GM23338 (cell line): ENCODE results near the gene ONECUT3. TPM values are rescaled to one million over a fixed set of nuclear protein-coding genes. Genes with fewer than 3 reads are reported as not detected.
A peak's percentile ranks its signal among the peaks of the same experiment; 100 is the strongest.

Source experiments
- ATAC-seq: fragments of 200-7000 bp; cut with Tn5 transposase; 3 replicates; pipeline ENCODE4 v1.9.1; 2020
- DNase-seq: peaks from one replicate; pipeline ENCODE4 v3.0.0-alpha.2; 2015; ENCODE audit warnings: low spot score
- H2AFZ ChIP-seq: fragments of 200-600 bp; sonication (generic); 2 replicates; pipeline ENCODE4 v1.8.0; 2016; ENCODE audit warnings: antibody characterized with exemption, mild to moderate bottlenecking, moderate library complexity
- H3F3A ChIP-seq: fragments of 200-600 bp; sonication (generic); replicated peaks from 2 replicates; pipeline ENCODE4 v1.8.0; 2017; ENCODE audit warnings: antibody characterized with exemption, mixed run types, low read depth
- H3K27ac ChIP-seq: fragments of 200-600 bp; sonication (generic); 2 replicates; pipeline ENCODE4 v1.6.1; 2016; ENCODE audit warnings: low read depth
- H3K27me3 ChIP-seq: fragments of 200-600 bp; sonication (generic); 2 replicates; pipeline ENCODE4 v1.8.0; 2016; ENCODE audit warnings: mild to moderate bottlenecking, mixed run types, moderate library complexity; ENCODE audit not compliant: insufficient read depth
- H3K36me3 ChIP-seq: fragments of 200-600 bp; sonication (generic); 2 replicates; pipeline ENCODE4 v1.8.0; 2016; ENCODE audit warnings: mild to moderate bottlenecking; ENCODE audit not compliant: insufficient read depth
- H3K4me1 ChIP-seq: fragments of 200-600 bp; sonication (generic); 2 replicates; pipeline ENCODE4 v1.8.0; 2016; ENCODE audit warnings: mild to moderate bottlenecking, moderate library complexity; ENCODE audit not compliant: insufficient read depth
- H3K4me2 ChIP-seq: fragments of 200-600 bp; sonication (generic); 2 replicates; pipeline ENCODE4 v1.7.1; 2017; ENCODE audit warnings: mixed run types
- H3K4me3 ChIP-seq: fragments of 200-600 bp; sonication (generic); 2 replicates; pipeline ENCODE4 v1.6.1; 2016; ENCODE audit warnings: mixed run types
- H3K79me2 ChIP-seq: fragments of 200-600 bp; sonication (generic); replicated peaks from 2 replicates; pipeline ENCODE4 v1.8.0; 2017; ENCODE audit warnings: mild to moderate bottlenecking; ENCODE audit not compliant: insufficient read depth
- H3K9me2 ChIP-seq: fragments of 200-600 bp; sonication (generic); 2 replicates; pipeline ENCODE4 v1.8.0; 2017; ENCODE audit not compliant: insufficient read depth
- H4K20me1 ChIP-seq: fragments of 200-600 bp; sonication (generic); replicated peaks from 2 replicates; pipeline ENCODE4 v1.8.0; 2017; ENCODE audit warnings: mild to moderate bottlenecking; ENCODE audit not compliant: insufficient read depth
- H3K27ac Mint-ChIP-seq: 2 replicates; pipeline ENCODE4 v1.8.0; 2020; ENCODE audit warnings: inconsistent platforms, mild to moderate bottlenecking, moderate library complexity, mixed read lengths
- H3K27me3 Mint-ChIP-seq: 3 replicates; pipeline ENCODE4 v1.8.0; 2022; ENCODE audit warnings: low read depth, mild to moderate bottlenecking, moderate library complexity, mixed read lengths, inconsistent platforms; ENCODE audit not compliant: insufficient read depth, poor library complexity
- H3K36me3 Mint-ChIP-seq: 3 replicates; pipeline ENCODE4 v1.8.0; 2021; ENCODE audit warnings: low read depth, mild to moderate bottlenecking, inconsistent platforms, moderate library complexity, mixed read lengths
- H3K4me1 Mint-ChIP-seq: 3 replicates; pipeline ENCODE4 v1.8.0; 2020; ENCODE audit warnings: mild to moderate bottlenecking, inconsistent platforms, mixed read lengths
- H3K4me3 Mint-ChIP-seq: 3 replicates; pipeline ENCODE4 v1.8.0; 2021; ENCODE audit warnings: moderate library complexity, mild to moderate bottlenecking, inconsistent platforms, mixed read lengths
- H3K9me3 Mint-ChIP-seq: 3 replicates; pipeline ENCODE4 v1.8.0; 2020; ENCODE audit warnings: moderate library complexity, mild to moderate bottlenecking, inconsistent platforms, mixed read lengths
- EZH2 ChIP-seq: fragments of 200-600 bp; sonication (generic); IDR thresholded peaks from one replicate; pipeline ENCODE4 v1.8.0; 2017; ENCODE audit warnings: antibody characterized with exemption, mild to moderate bottlenecking, low read depth; ENCODE audit not compliant: unreplicated experiment
- JUNB ChIP-seq: IDR thresholded peaks from one replicate; pipeline ENCODE4 v1.6.1; 2016; ENCODE audit warnings: antibody characterized with exemption; ENCODE audit not compliant: unreplicated experiment
- NANOG ChIP-seq: IDR thresholded peaks from 2 replicates; pipeline ENCODE4 v1.6.1; 2016; ENCODE audit warnings: antibody characterized with exemption, borderline replicate concordance
- STAT1 ChIP-seq: IDR thresholded peaks from one replicate; pipeline ENCODE4 v1.6.1; 2016; ENCODE audit warnings: antibody characterized with exemption; ENCODE audit not compliant: unreplicated experiment
- ZNF331 ChIP-seq: fragments of 250-450 bp; sonication (Bioruptor Pico); IDR thresholded peaks from 2 replicates; pipeline ENCODE4 v1.5.0; 2020; ENCODE audit warnings: low read depth, mild to moderate bottlenecking, moderate library complexity
- polyA plus RNA-seq: library from polyadenylated mRNA; unstranded; fragments of >200 nt; fragmentation: Nextera tagmentation; extraction: Ambion mirVana; gene quantifications from 2 replicates; pipeline ENCODE4 v1.2.1, GENCODE V29; 2016
- total RNA-seq: library from RNA; depleted of rRNA; stranded (reverse); fragments of >200 nt; shearing (Covaris generic); gene quantifications from 2 replicates; pipeline ENCODE4 v1.2.3, GENCODE V29; 2014
- TF ChIP-seq, protein P1 (sequence below): IDR thresholded peaks from 2 replicates; pipeline ENCODE4 v1.6.1; 2016; ENCODE audit warnings: antibody characterized with exemption
- TF ChIP-seq, protein P2 (sequence below): IDR thresholded peaks from one replicate; pipeline ENCODE4 v1.6.1; 2018; ENCODE audit warnings: antibody characterized with exemption; ENCODE audit not compliant: unreplicated experiment

ONECUT3 gene
- total and polyA plus RNA-seq, 2 experiments from 2014 or later, result not detected

DNA sequence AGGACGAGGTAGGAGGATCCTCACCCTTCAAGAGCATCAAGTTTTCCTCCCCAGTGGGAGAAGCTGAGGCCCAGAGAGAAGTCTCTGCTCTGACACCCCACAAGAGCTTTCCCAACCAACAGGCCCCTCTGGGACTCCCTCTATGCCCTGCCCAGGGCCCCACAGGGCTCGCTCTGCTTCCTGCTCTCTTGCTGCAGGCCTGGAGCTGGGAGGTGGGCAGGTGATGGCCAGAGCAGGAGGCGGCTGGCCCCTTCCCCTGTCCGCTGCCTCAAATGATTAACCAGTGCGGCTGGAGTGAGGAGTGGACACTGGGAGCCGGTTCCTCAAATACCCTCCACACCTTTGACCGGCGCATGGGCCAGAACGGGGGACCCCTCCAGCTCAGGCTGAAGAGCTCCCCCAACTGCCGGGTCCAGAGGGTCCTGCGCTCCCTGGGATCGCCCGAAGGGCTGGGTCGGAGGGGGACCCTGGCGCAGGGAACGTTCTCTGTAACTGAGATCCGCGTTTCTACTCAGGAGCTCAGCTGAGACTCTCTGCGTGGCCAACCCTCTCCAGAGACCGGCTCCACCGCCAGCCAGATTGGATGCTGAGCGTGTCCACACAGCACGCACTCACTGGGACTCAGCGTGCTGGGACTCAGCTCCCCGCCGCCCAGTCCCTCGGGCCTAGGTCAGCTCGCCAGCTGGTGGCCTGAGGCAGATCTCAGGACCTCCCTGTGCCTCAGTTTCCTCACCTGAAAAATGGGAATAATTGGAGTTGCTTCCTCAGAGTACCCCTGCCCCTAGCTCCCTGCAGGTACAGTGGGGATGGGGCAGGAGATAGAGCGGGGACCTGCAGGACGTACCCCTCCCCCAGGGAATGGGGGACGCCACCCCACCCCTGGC lies 6.7 kb upstream of the ONECUT3 start:
- Histone ChIP-seq H3K79me2 (no peaks in the 10 kb centered on the region), H3K4me1 (peaks cover 26% of the 10 kb centered on the region; the same call in 1 of the 2 replicates), H3K36me3 (no peaks in the 10 kb centered on the region), H3K27me3 (peaks cover 85% of the 10 kb centered on the region), H3K4me2 (peak overlapping the region; percentile 67), H4K20me1 (peaks cover 11% of the 10 kb centered on the region; the same call in 1 of the 2 replicates), H3K9me2 (no peaks in the 10 kb centered on the region), H3F3A (peaks cover 13% of the 10 kb centered on the region; the same call in 1 of the 2 replicates), H3K27ac (no peak overlapping the region), H2AFZ (no peak overlapping the region), H3K4me3 (peak overlapping the region; percentile 40)
- Mint-ChIP-seq H3K36me3 (no peaks in the 10 kb centered on the region), H3K9me3 (no peaks in the 10 kb centered on the region), H3K4me3 (no peak overlapping the region), H3K27ac (no peak overlapping the region), H3K4me1 (peaks cover 11% of the 10 kb centered on the region), H3K27me3 (peaks cover 82% of the 10 kb centered on the region)
- TF ChIP-seq ZNF331, result no peak
- TF ChIP-seq STAT1, result no peak
- TF ChIP-seq, protein P1, sequence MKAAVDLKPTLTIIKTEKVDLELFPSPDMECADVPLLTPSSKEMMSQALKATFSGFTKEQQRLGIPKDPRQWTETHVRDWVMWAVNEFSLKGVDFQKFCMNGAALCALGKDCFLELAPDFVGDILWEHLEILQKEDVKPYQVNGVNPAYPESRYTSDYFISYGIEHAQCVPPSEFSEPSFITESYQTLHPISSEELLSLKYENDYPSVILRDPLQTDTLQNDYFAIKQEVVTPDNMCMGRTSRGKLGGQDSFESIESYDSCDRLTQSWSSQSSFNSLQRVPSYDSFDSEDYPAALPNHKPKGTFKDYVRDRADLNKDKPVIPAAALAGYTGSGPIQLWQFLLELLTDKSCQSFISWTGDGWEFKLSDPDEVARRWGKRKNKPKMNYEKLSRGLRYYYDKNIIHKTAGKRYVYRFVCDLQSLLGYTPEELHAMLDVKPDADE, result no peak
- TF ChIP-seq EZH2, result peak; percentile 88
- TF ChIP-seq, protein P2, sequence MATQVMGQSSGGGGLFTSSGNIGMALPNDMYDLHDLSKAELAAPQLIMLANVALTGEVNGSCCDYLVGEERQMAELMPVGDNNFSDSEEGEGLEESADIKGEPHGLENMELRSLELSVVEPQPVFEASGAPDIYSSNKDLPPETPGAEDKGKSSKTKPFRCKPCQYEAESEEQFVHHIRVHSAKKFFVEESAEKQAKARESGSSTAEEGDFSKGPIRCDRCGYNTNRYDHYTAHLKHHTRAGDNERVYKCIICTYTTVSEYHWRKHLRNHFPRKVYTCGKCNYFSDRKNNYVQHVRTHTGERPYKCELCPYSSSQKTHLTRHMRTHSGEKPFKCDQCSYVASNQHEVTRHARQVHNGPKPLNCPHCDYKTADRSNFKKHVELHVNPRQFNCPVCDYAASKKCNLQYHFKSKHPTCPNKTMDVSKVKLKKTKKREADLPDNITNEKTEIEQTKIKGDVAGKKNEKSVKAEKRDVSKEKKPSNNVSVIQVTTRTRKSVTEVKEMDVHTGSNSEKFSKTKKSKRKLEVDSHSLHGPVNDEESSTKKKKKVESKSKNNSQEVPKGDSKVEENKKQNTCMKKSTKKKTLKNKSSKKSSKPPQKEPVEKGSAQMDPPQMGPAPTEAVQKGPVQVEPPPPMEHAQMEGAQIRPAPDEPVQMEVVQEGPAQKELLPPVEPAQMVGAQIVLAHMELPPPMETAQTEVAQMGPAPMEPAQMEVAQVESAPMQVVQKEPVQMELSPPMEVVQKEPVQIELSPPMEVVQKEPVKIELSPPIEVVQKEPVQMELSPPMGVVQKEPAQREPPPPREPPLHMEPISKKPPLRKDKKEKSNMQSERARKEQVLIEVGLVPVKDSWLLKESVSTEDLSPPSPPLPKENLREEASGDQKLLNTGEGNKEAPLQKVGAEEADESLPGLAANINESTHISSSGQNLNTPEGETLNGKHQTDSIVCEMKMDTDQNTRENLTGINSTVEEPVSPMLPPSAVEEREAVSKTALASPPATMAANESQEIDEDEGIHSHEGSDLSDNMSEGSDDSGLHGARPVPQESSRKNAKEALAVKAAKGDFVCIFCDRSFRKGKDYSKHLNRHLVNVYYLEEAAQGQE, result no peak
- no peak for TF ChIP-seq NANOG
- peak; percentile 5 for ATAC-seq
- DNase-seq, result no peak

DNA sequence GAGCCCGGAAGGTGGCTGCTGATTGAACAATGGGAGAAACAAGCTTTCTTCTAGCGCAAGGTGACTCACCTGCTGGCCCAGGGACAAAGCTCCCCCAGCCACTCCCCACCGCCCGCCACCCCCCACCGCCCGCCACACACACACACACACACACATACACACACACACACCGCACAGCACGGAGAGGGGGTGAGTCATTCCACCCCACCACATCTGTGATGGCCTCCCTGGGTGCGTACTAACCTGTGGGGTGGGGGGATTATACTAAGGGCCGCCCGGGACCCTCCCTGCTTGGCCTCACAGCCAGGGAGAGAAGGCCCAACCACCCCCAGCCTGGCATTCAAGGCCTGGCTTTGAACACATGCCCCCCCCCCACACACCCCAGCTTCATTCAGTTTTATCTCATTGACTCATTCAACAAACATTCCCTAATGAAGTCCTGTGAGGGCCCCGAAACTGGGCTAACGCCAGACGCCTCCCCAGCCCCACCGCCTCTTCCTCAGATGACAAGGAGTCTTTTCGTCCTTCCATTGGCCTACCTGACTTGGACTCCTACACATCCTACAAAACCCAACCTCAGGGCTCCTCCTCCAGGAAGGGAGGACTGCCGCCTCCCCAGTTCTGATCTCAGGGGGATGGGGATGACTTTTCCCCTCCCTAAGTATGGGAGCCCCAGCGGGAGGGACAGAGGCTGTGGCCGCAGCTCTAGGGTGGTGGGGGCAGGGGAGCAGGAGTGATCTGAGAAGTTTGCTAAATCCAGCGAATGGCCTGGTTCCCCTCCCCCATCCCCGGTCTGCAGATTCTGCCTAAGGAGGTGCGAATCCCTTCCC lies 5.8 kb upstream of the ONECUT3 start:
- Histone ChIP-seq H4K20me1 (peaks cover 11% of the 10 kb centered on the region; the same call in 1 of the 2 replicates), H3K27me3 (peaks cover 93% of the 10 kb centered on the region), H3K36me3 (no peaks in the 10 kb centered on the region), H3K27ac (no peak overlapping the region), H3K79me2 (no peaks in the 10 kb centered on the region), H3K9me2 (no peaks in the 10 kb centered on the region), H3F3A (peaks cover 17% of the 10 kb centered on the region; the same call in 1 of the 2 replicates), H3K4me2 (peak overlapping the region; percentile 80), H3K4me3 (peak overlapping the region; percentile 55), H3K4me1 (peaks cover 29% of the 10 kb centered on the region; the same call in 1 of the 2 replicates), H2AFZ (0 out of 2 replicates have a peak overlapping the region, but pooled peaks have one; percentile 81)
- peak overlapping the region; percentile 71 for H3K4me3 Mint-ChIP-seq
- peaks cover 86% of the 10 kb centered on the region for H3K27me3 Mint-ChIP-seq
- peak; percentile 21 for ATAC-seq
- no peak overlapping the region for H3K27ac Mint-ChIP-seq
- no peaks in the 10 kb centered on the region for H3K36me3 Mint-ChIP-seq
- peaks cover 11% of the 10 kb centered on the region for H3K4me1 Mint-ChIP-seq
- no peaks in the 10 kb centered on the region for H3K9me3 Mint-ChIP-seq
- DNase-seq, result peak; percentile 89
- TF ChIP-seq, protein P2, result no peak
- TF ChIP-seq JUNB, result no peak
